Epithelial cell of esophagus (primary cell): ENCODE results near the gene EPHB3.

Source experiments
- DNase-seq: peaks from one replicate; pipeline ENCODE4 v3.0.0; 2010; ENCODE audit warnings: low read depth
- H3K4me3 ChIP-seq: 2 replicates; pipeline ENCODE4 v1.5.1; 2011; ENCODE audit warnings: mild to moderate bottlenecking, low read length, control low read depth
- TF ChIP-seq, protein P1 (sequence below): IDR thresholded peaks from 2 replicates; pipeline ENCODE4 v1.5.1; 2011; ENCODE audit warnings: low read depth, mild to moderate bottlenecking, low read length, control low read depth, inconsistent platforms; ENCODE audit not compliant: insufficient read depth; ENCODE audit errors: missing control alignments

EPHB3 gene

DNA sequence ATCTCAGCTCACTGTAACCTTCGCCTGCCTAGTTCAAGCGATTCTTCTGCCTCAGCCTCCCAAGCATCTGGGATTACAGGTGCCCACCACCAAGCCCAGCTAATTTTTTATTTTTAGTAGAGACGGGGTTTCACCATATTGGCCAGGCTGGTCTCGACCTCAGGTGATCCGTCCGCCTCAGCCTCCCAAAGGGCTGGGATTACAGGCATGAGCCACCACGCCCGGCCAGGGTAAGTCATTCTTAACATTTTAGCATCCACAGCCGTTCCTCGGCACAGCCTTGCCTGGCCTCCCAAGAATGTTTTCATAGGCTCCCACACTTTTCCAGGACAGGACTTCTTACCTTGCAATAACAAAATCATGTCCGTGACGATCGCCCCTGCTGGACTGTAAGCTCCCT lies 8.7 kb upstream of the EPHB3 start:
- DNase-seq: no peak
- H3K4me3 ChIP-seq: no peak overlapping the region
- TF ChIP-seq, protein P1, sequence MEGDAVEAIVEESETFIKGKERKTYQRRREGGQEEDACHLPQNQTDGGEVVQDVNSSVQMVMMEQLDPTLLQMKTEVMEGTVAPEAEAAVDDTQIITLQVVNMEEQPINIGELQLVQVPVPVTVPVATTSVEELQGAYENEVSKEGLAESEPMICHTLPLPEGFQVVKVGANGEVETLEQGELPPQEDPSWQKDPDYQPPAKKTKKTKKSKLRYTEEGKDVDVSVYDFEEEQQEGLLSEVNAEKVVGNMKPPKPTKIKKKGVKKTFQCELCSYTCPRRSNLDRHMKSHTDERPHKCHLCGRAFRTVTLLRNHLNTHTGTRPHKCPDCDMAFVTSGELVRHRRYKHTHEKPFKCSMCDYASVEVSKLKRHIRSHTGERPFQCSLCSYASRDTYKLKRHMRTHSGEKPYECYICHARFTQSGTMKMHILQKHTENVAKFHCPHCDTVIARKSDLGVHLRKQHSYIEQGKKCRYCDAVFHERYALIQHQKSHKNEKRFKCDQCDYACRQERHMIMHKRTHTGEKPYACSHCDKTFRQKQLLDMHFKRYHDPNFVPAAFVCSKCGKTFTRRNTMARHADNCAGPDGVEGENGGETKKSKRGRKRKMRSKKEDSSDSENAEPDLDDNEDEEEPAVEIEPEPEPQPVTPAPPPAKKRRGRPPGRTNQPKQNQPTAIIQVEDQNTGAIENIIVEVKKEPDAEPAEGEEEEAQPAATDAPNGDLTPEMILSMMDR: no peak

DNA sequence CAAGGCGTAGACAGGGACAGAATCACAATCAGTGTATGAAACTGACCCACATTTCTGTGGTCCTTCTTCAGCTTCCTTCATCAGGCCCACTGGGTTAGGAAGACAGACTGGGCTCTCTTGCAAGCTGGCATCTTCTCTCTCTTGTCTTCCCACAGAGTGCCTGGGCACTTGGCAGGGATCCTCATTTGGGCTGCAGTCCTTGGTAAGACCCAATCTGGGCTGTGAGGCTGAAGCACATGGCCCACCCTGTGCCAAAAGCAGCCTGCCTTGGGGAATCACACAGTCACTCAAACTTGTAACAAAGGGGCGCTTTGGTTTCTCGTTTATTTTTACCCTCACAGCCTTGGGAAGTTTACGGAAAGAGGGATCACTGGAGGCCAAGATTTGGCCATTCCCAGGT lies 8.2 kb upstream of the EPHB3 start:
- TF ChIP-seq, protein P1: no peak
- no peak for DNase-seq

DNA sequence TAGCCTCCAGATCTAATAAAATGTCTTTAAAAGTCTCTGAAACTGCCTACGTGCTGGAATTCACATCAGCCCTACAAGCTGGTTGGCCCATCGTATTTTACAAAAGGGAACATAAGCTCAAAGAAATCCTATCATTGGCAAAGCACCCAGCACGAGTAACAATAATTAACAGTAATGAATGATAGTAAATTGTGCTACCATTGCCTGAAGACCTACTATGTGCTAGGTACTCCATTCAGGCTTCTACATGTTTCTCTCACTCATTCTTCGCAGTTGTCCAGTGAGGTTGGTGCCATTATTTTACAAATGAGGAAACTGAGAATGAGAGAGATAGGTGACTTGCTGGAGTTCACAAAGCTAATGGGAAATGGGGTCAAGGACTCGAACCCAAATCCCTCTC lies 7.1 kb upstream of the EPHB3 start:
- TF ChIP-seq, protein P1: no peak
- H3K4me3 ChIP-seq: no peak overlapping the region
- no peak for DNase-seq

More for the DNA sequence above, 8.2 kb upstream of the EPHB3 start:
- H3K4me3 ChIP-seq: no peak overlapping the region

DNA sequence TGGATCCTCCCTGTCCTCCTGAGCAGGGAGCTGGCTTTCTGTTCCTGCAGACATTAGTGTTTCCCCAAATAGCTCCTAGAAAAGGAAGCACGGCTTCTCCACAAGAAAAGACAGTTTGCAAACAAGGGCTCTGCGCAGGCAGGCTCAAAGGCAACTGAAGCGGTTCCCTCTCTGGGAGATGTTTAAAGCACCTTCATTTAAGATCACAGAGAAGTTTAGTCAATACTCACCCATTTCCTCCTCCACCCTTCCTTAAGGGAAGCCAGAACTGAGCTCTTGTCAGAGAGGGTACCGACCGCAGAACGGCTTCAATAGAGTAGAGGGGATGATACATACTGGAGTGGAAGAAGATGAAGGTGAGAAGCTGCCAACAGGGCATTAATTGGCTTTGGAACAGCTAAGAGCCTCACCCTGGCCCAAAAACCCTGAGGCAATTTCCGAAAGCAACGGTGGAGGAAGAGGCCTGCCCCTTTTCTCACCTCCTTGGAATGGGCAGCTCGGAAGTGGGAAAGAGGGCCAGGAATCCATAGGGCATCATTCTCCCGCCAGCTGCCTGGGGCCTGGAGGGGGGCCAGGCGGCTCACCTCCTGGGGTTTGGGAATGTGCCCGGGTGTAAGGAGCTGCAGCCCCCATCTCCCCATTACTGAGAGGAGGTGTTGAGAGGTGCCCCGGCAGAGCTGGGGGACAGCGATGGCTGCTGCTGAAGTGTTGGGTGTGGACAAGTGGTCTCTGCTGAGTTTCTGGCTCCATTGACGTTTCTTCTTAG lies 4.8 kb upstream of the EPHB3 start:
- H3K4me3 ChIP-seq: no peak overlapping the region
- TF ChIP-seq, protein P1: no peak
- DNase-seq: no peak

DNA sequence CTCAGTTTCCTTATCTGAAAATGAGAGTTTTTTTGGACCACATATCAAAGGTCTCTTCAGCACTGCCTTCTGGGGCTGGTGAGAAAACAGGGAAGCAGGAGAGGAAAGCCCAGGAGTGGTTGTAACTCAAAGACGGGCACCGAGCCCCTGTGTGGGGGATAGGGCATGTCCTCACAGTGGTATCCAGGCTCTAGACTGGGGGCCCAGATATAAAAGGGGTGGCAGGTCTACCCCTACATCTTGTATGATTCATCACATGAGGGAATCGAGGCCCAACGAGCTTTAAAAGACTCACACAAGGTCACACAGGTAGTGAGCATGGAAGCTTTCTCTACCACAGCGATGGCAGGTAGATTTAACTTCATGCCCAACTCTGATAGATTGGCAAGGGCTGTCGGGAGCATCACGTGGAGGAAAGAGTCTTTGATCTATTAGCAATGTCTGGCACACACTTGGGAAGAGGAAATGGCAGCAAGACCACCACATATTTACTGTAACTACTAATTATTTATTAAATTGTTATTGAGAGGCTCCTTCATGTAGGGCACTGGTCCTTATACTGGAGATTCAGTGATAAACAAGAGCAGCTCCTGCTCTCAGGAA lies 4.1 kb upstream of the EPHB3 start:
- TF ChIP-seq, protein P1: no peak
- H3K4me3 ChIP-seq: no peak overlapping the region
- DNase-seq: no peak

DNA sequence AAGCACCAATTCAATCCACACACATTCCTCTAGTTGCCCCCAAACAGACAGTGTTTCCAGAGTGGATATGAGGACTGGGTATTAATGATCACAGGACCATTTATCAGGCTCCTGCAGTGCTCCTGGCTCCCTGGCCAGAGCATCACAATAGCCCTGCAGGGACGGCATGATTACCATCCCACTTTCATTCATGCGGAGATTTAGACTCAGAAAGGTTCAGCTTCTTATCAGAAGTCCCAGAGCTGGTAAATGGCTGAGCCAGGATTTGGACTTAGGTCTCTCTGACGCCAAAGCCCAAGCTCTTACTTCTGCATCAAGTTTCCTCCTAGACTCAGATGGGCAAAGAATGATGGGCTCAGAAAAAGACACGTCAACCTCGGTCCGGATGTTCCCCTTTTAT lies 2.9 kb upstream of the EPHB3 start:
- TF ChIP-seq, protein P1: no peak
- no peak for DNase-seq
- no peak overlapping the region for H3K4me3 ChIP-seq

DNA sequence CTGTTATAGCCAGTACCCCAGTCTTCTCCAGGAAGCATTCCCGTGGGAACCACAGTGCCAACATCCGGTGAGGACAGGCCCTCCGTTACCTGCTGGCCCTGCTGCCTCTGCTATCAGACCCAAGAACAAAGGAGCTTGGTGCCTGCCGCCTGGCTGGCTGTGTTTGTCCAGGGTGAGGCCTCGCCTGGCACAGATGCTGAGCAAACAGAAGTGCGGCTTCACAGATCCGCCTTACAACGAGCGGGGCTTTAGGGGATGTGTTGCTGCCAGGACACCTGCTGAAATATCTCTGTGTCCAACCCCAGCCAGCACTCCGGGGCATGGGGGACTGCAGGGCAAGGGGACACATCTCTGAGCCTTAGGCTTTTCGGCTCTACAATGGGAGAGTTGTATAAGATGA lies 2.2 kb upstream of the EPHB3 start:
- TF ChIP-seq, protein P1: no peak

More for the DNA sequence above, 2.2 kb upstream of the EPHB3 start:
- no peak overlapping the region for H3K4me3 ChIP-seq
- DNase-seq: no peak
